Ishikawa (cell line): Measurements from ENCODE around the gene ARHGAP26.

Experiments used
- CEBPB ChIP-seq: IDR thresholded peaks from 2 replicates; pipeline ENCODE4 v1.6.1; 2012
- CREB1 ChIP-seq: IDR thresholded peaks from 2 replicates; pipeline ENCODE4 v1.6.1; 2012; ENCODE audit warnings: low read depth
- EGR1 ChIP-seq: IDR thresholded peaks from 2 replicates; pipeline ENCODE4 v1.6.1; 2012
- EP300 ChIP-seq: IDR thresholded peaks from 2 replicates; pipeline ENCODE4 v1.6.1; 2012; ENCODE audit warnings: borderline replicate concordance
- FOXM1 ChIP-seq: IDR thresholded peaks from 2 replicates; pipeline ENCODE4 v1.6.1; 2012; ENCODE audit warnings: low read depth, borderline replicate concordance
- NFIC ChIP-seq: IDR thresholded peaks from 2 replicates; pipeline ENCODE4 v1.6.1; 2012
- RAD21 ChIP-seq: IDR thresholded peaks from 2 replicates; pipeline ENCODE4 v1.6.1; 2012; ENCODE audit warnings: low read depth
- TAF1 ChIP-seq: IDR thresholded peaks from 2 replicates; pipeline ENCODE4 v1.6.1; 2012; ENCODE audit warnings: low read depth, mild to moderate bottlenecking
- TCF12 ChIP-seq: IDR thresholded peaks from 2 replicates; pipeline ENCODE4 v1.6.1; 2012; ENCODE audit warnings: low read depth
- TEAD4 ChIP-seq: IDR thresholded peaks from 2 replicates; pipeline ENCODE4 v1.6.1; 2012
- YY1 ChIP-seq: IDR thresholded peaks from 2 replicates; pipeline ENCODE4 v1.6.1; 2012; ENCODE audit warnings: low read depth
- ZBTB7A ChIP-seq: IDR thresholded peaks from 2 replicates; pipeline ENCODE4 v1.6.1; 2012; ENCODE audit warnings: low read depth
- TF ChIP-seq, protein P1 (sequence below): IDR thresholded peaks from 2 replicates; pipeline ENCODE4 v1.6.1; 2012
- TF ChIP-seq, protein P2 (sequence below): IDR thresholded peaks from 2 replicates; pipeline ENCODE4 v1.6.1; 2012; ENCODE audit warnings: low read depth, mild to moderate bottlenecking
- TF ChIP-seq, protein P3 (sequence below): IDR thresholded peaks from 2 replicates; pipeline ENCODE4 v1.6.1; 2012

The ARHGAP26 gene

DNA sequence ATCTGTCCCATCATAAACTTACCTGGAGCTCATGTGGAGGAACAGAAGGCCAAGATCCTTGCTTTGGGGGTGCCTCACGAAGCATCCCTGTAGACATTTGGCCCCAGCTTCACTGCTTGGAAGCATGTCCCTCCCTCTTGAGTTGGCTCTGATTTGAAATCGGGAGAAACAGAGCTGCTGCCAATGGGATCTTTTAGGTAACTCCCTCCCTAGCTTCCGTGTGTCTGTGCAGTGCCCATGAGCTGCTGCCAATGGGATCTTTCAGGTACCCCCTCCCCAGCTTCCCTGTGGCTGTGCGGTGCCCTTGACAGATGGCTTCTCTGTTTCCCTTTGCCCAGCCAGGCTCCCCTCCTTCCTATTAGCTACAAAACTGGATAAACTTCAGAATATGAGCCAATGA lies 455.3 kb downstream of the ARHGAP26 start:
- TF ChIP-seq, protein P1, sequence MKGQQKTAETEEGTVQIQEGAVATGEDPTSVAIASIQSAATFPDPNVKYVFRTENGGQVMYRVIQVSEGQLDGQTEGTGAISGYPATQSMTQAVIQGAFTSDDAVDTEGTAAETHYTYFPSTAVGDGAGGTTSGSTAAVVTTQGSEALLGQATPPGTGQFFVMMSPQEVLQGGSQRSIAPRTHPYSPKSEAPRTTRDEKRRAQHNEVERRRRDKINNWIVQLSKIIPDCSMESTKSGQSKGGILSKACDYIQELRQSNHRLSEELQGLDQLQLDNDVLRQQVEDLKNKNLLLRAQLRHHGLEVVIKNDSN = no peak
- TF ChIP-seq TEAD4 (no peak), NFIC (no peak), CREB1 (no peak), CEBPB (no peak), RAD21 (no peak), EGR1 (no peak), EP300 (no peak), TCF12 (no peak), FOXM1 (no peak), YY1 (no peak), TAF1 (no peak), ZBTB7A (no peak)
- TF ChIP-seq, protein P2, sequence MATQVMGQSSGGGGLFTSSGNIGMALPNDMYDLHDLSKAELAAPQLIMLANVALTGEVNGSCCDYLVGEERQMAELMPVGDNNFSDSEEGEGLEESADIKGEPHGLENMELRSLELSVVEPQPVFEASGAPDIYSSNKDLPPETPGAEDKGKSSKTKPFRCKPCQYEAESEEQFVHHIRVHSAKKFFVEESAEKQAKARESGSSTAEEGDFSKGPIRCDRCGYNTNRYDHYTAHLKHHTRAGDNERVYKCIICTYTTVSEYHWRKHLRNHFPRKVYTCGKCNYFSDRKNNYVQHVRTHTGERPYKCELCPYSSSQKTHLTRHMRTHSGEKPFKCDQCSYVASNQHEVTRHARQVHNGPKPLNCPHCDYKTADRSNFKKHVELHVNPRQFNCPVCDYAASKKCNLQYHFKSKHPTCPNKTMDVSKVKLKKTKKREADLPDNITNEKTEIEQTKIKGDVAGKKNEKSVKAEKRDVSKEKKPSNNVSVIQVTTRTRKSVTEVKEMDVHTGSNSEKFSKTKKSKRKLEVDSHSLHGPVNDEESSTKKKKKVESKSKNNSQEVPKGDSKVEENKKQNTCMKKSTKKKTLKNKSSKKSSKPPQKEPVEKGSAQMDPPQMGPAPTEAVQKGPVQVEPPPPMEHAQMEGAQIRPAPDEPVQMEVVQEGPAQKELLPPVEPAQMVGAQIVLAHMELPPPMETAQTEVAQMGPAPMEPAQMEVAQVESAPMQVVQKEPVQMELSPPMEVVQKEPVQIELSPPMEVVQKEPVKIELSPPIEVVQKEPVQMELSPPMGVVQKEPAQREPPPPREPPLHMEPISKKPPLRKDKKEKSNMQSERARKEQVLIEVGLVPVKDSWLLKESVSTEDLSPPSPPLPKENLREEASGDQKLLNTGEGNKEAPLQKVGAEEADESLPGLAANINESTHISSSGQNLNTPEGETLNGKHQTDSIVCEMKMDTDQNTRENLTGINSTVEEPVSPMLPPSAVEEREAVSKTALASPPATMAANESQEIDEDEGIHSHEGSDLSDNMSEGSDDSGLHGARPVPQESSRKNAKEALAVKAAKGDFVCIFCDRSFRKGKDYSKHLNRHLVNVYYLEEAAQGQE = no peak
- TF ChIP-seq, protein P3, sequence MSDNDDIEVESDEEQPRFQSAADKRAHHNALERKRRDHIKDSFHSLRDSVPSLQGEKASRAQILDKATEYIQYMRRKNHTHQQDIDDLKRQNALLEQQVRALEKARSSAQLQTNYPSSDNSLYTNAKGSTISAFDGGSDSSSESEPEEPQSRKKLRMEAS = no peak

DNA sequence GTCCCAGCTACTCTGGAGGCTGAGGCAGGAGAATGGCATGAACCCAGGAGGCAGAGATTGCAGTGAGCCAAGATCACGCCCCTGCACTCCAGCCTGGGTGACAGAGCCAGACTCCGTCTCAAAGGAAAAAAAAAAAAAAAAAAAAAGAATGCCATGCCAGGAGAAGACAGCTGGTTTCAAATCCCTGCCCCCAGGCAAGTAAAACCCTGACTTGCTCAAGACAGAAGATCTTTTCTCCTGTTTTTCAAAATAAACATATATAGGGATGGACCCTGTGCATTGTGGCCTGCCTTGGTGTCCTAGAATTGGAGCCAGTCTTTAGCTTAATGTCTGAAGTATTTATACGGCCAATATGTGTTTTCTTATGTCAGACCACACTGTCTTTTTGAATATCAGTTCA lies 456.2 kb downstream of the ARHGAP26 start:
- TF ChIP-seq TCF12 (no peak), FOXM1 (no peak), CEBPB (no peak), NFIC (no peak), EGR1 (no peak), TAF1 (no peak)
- TF ChIP-seq, protein P3 = no peak
- TF ChIP-seq, protein P2 = no peak

DNA sequence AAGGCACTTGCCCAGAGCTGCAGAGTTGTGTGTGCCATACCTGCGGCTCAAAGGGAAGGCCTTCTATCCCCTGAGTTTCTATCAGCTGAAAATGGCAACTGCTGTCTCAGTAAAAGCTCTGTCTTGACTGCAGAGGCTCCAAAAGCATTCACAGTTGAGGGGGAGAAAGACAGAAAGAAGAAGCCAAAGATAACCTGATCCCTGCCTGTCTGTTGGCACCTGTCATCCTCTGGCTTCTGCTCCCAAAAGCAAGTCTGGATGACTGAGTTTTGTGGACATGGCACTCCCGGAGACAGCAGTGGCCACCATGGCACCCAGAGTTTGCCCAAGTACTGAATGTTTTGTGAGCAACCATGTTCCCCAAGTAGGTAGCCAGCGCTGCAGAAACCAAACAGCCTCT lies 456.7 kb downstream of the ARHGAP26 start:
- TF ChIP-seq, protein P2 = no peak
- TF ChIP-seq TAF1 (no peak), ZBTB7A (no peak), TEAD4 (no peak), EP300 (no peak), TCF12 (no peak)

DNA sequence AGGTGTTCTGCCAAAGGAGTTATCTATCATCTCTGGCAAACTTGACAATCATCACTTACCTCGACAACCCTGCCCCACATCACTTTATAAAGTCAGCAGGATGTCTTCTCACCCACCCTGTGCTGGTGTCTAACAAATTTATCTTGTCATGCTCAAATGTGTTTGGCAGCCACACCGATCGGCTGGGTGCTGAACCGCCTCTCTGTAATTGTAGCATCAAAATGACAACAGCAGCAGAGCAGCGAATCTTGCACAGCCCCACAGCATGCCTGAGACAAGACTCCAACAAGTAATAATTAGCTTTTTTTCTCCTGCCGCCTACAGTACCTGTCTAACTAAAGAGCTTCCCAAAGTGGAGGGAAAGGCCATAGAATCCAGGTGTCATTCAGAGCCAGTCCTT lies 457.1 kb downstream of the ARHGAP26 start:
- TF ChIP-seq, protein P1 = no peak
- TF ChIP-seq CEBPB = no peak
- no peak for TF ChIP-seq RAD21
- TF ChIP-seq TCF12 = no peak
- TF ChIP-seq EP300 = no peak
- TF ChIP-seq CREB1 = no peak
- TF ChIP-seq TAF1 = no peak
- TF ChIP-seq, protein P2 = no peak
